GM12865 (cell line): ENCODE measurements around the gene AHDC1.

Source experiments
- DNase-seq: peaks from one replicate; pipeline ENCODE4 v3.0.0; 2010; ENCODE audit warnings: low read depth
- H3K4me3 ChIP-seq: 2 replicates; pipeline ENCODE4 v1.5.1; 2011; ENCODE audit warnings: mild to moderate bottlenecking, low read depth, low read length, control low read depth
- TF ChIP-seq, protein P1 (sequence below): IDR thresholded peaks from 2 replicates; pipeline ENCODE4 v1.5.1; 2011; ENCODE audit warnings: low read length, control low read depth, low read depth, inconsistent platforms; ENCODE audit not compliant: insufficient read depth; ENCODE audit errors: missing control alignments

The AHDC1 gene

GRCh38 chr1:27525296-27526272 is 78.4 kb downstream of the AHDC1 start:
- TF ChIP-seq, protein P1, sequence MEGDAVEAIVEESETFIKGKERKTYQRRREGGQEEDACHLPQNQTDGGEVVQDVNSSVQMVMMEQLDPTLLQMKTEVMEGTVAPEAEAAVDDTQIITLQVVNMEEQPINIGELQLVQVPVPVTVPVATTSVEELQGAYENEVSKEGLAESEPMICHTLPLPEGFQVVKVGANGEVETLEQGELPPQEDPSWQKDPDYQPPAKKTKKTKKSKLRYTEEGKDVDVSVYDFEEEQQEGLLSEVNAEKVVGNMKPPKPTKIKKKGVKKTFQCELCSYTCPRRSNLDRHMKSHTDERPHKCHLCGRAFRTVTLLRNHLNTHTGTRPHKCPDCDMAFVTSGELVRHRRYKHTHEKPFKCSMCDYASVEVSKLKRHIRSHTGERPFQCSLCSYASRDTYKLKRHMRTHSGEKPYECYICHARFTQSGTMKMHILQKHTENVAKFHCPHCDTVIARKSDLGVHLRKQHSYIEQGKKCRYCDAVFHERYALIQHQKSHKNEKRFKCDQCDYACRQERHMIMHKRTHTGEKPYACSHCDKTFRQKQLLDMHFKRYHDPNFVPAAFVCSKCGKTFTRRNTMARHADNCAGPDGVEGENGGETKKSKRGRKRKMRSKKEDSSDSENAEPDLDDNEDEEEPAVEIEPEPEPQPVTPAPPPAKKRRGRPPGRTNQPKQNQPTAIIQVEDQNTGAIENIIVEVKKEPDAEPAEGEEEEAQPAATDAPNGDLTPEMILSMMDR, result no peak
- H3K4me3 ChIP-seq, result peak overlapping the region; percentile 53
- peak; percentile 75 for DNase-seq

GRCh38 chr1:27523337-27524020 is 80.5 kb downstream of the AHDC1 start:
- H3K4me3 ChIP-seq, result no peak overlapping the region
- DNase-seq, result no peak
- TF ChIP-seq, protein P1, result no peak

GRCh38 chr1:27522432-27523336 is 81.3 kb downstream of the AHDC1 start:
- TF ChIP-seq, protein P1, result no peak
- H3K4me3 ChIP-seq, result no peak overlapping the region
- no peak for DNase-seq

DNA sequence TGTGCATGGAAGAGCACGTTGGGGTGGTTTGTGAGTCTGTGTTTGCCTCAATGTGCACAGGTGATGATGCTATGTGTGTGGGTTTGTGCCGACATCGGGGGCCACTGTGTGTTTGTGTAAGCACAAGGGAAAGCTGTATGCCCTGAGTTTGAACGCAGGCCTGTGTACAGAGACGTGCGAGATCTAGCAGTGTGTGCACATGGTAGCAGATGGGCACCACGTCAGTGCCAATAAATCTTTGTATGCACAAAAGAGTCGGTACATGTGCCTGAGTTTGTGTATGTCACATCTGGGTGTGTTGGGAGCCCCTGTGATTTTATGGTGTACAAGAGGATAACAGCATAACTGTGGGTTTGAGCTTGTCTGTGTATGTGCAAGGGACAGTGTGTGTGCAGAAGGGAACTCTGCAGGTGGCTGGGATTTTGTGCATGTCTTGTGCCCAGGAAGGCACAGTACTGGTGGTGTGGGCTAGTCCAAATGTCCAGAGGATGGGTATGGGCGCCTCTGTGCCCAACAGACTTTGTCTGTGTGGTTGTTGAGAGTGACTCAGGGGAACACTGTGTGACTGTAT is 82.0 kb downstream of the AHDC1 start:
- no peak overlapping the region for H3K4me3 ChIP-seq
- DNase-seq, result no peak

DNA sequence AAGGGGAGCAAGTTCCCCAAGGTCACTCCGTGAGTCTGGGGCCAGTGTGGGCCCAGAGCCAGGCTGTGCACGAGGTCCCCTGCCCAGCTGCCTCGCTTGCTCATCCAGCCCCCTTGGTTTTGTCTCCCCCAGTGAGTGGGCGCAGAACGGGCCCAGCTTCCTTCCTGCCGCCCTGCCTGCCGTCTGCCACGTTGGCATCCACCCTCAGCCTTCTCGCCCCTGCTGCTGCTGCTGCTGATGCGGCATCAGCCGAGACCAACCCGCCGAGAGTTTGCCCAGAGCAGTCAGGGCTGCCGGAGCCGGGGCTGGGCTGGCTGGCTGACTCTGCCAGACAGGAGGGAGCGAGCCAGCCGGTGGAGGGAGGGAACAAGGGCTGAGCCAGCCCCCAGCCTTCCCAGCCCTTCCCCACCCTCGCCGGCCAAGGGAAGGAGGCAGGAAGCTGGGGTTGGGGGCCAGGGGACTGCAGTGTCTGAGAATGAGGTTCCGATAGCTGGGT is 82.6 kb downstream of the AHDC1 start:
- H3K4me3 ChIP-seq, result no peak overlapping the region
- TF ChIP-seq, protein P1, result no peak
- DNase-seq, result no peak

More for the DNA sequence above, 82.0 kb downstream of the AHDC1 start:
- TF ChIP-seq, protein P1, result no peak

DNA sequence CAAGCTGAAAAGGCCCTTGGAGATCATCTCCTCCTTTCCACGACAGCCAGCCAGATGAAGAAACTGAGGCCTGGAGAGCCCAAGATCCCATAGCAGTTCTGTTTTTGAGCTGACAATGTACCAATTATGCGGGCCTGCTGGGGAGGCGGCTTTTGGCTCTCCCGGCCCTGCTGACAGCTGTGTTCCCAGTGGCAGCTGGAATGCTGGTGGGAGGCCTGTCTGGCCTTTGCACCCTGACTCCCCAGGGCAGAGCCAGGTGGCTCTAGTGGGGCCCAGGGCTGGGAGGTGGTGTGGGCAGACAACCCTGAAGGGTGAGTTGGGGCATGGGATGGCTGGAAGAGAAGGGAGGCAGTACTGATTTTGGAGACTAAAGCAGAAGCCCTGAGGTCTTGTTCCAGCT is 83.3 kb downstream of the AHDC1 start:
- TF ChIP-seq, protein P1, result no peak
- H3K4me3 ChIP-seq, result no peak overlapping the region
- no peak for DNase-seq
